Stimulated activated CD8-positive, alpha-beta memory T cell treated with anti-CD3 and anti-CD28 coated beads, Interleukin-2, amount 100 ng/mL, for 48 hours (primary cell): ENCODE results near the gene PAIP2.

Source experiments
- DNase-seq, 2 donors: peaks; one replicate each; pipeline ENCODE4 v3.0.0-alpha.2; 2020; ENCODE audit warnings: low read depth in 2 of 2

PAIP2 gene

GRCh38 chr5:139410121-139410992 lies 68.7 kb downstream of the PAIP2 start:
- no peak for DNase-seq

DNA sequence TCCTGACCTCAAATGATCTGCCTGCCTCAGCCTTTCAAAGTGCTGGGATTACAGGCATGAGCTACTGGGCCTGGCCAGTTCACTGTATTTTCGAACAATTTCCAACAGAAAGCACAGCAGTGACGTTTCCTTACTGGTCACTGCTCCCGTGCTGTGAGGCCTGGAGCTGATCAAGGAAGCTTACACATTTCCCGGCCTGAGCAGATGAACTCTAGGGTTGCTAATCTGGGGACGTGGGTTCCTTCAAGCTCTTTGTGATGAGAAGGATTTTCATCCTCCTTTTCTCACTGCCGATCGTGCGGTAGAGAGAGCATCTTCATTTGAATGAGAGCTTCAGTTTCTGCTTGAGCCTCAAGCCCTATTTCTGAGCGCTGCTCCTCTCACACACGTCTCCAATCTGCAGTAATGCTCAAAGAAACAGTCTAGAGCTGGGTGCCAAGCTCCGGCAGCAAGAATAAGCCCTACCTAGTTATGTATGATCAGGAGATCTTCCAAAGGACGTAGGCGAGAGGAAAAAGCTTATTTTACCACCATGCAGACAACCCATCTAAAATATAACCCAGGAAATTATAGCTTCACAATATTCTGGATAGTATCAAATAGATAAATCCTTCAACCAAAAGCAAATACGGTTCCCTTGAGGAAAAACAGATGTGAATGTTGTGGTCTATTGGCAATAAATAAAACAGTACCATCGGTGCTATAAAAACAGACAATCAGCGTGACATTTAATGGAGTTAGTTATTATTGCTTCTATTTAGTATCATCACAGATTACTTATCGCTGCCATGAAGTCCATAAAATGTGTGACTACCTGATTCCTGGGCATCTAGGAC lies 69.6 kb downstream of the PAIP2 start:
- DNase-seq, result no peak

DNA sequence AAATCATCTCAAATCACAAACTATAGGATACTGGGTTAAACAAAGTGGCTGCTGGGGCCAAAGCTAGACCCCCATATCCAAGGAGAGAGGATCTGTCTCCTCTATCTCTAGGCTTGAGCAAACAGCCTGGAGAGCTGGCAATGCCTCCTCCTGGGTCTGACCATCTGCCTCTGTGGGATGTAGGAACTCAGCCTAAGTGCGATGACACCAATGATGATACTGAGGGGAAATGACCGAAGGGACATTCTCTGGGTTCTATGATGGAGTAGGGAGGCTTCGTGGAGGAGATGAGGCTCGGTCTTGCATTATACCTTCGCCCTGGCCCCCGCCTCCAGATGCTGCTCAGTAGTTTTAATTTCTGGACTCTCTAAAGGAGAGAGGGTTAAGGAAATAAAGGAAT lies 71.5 kb downstream of the PAIP2 start:
- DNase-seq, result no peak

DNA sequence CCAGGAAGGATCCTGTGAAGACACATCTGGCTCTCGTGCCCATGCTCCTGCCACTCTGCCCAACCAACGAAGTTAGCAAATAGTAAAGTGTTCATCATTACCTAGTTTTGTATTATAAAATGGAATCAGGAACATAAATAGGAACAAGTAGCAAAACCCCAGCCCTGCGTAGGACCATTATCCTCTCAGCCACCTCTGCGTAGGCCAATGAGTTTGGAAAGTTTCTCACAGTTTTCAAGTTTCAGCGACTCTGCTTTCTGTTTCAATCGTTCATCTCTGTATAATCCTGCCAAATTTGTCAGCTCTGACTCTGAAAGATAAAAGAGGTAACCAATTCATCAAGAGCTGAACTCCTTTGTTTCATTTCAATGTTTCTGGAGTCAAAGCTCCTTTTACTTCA lies 72.3 kb downstream of the PAIP2 start:
- no peak for DNase-seq

GRCh38 chr5:139414581-139415130 lies 73.0 kb downstream of the PAIP2 start:
- DNase-seq, result no peak

GRCh38 chr5:139415221-139415861 lies 73.7 kb downstream of the PAIP2 start:
- peak in 1 of 2 donors; percentile 38 for DNase-seq

- no peak for DNase-seq
Observed at GRCh38 chr5:139415869-139416268, 74.2 kb downstream of the PAIP2 start.

DNA sequence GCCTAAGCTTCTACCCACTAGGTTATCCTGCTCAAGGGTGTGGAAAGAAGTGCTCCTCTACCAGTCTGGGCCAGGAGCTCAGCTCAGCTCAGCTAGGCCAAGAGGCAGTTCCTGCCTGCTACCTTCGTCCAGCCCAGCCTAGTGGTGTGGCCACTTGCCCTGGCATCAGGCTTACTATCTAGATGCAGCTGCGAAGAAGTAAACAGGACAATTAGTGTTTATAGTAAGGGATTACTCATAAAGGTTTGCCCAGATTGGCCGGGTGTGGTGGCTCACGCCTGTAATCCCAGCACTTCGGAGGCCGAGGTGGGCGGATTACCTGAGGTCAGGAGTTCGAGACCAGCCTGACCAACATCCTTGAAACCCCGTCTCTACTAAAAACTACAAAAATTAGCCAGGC lies 75.0 kb downstream of the PAIP2 start:
- no peak for DNase-seq

DNA sequence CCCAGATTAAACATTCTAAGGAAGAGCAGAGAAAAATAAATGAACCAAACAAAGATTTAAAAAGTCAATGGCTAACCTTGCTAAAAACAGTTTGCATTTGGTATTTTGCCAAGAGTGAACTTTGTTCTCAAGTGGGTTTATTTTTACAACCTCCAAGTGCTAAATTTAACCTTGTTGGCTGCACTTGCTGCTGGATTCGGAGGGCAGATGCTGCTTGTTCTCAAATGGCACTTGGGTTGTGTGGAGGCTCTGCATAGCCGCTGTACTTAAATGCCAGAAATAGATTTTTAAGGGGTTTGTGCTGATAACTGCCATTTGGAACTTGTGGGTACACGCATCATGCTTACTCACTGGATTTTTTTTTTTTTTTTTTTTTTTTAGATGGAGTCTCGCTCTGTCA lies 75.6 kb downstream of the PAIP2 start:
- no peak for DNase-seq

DNA sequence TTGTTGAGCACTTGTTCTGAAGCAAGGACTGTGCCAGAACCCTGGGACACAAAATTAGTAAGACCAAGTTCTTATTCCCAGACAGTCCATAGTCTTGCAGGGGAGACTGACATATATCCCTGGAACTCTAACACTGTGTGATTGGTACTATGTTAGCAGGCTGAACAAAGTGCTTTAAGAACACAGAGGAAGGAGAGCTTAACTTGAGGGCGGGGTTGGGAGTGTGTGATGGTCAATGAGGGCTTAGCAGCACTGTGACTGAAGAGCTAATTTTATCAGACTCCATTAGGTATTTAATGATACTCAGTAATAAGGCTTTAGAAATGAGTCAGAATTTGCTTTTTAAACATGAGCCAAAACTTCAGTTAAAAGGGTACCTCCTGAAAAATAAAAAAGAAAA lies 77.1 kb downstream of the PAIP2 start:
- no peak for DNase-seq
